Keratinocyte (primary cell): ENCODE results near the gene PDIA2. TPM values are rescaled to one million over a fixed set of nuclear protein-coding genes. Genes with fewer than 3 reads are reported as not detected.
"Not testable (repeated sequence)": the region's sequence is repeated elsewhere in the genome, so short reads cannot be mapped to it uniquely, and the experiment has no call there.

ENCODE experiments used
- DNase-seq: peaks from one replicate; pipeline ENCODE4 v3.0.0-alpha.2; 2011; ENCODE audit warnings: low read depth, missing footprints, low spot score
- FAIRE-seq: peaks from 2 replicates; lab custom pipeline; 2011; peaks lifted over from hg19 to GRCh38; lab: Jason Lieb, UNC
- H2AFZ ChIP-seq: 2 replicates; pipeline ENCODE4 v1.6.0; 2012; ENCODE audit warnings: low read length, control low read depth, inconsistent platforms; ENCODE audit not compliant: control insufficient read depth
- H3K27ac ChIP-seq: 2 replicates; pipeline ENCODE4 v1.5.1; 2011; ENCODE audit warnings: low read length; ENCODE audit not compliant: control insufficient read depth, insufficient read depth
- H3K27me3 ChIP-seq: 3 replicates; pipeline ENCODE4 v1.6.0; 2011; ENCODE audit warnings: low read length; ENCODE audit not compliant: control insufficient read depth, insufficient read depth; ENCODE audit errors: extremely low read depth
- H3K36me3 ChIP-seq, 2 experiments: 2 replicates in 1 of 2; 3 replicates in 1 of 2; pipeline ENCODE4 v1.5.1; 2011; ENCODE audit warnings: low read length in 2 of 2, mild to moderate bottlenecking in 1 of 2; ENCODE audit not compliant: control insufficient read depth in 2 of 2, insufficient read depth in 2 of 2; ENCODE audit errors: extremely low read depth in 1 of 2
- H3K4me1 ChIP-seq: 3 replicates; pipeline ENCODE4 v1.5.1; 2011; ENCODE audit warnings: low read length; ENCODE audit not compliant: control insufficient read depth, insufficient read depth; ENCODE audit errors: extremely low read depth
- H3K4me2 ChIP-seq: 3 replicates; pipeline ENCODE4 v1.6.0; 2011; ENCODE audit warnings: low read depth, low read length; ENCODE audit not compliant: control insufficient read depth, insufficient read depth; ENCODE audit errors: extremely low read depth
- H3K4me3 ChIP-seq, 3 experiments: fragments of 200-600 bp in 1 of 3; sonication (generic) in 1 of 3; 2 replicates in 2 of 3; 3 replicates in 1 of 3; pipeline ENCODE4 v1.5.1; 2011 to 2016; ENCODE audit warnings: low read length in 3 of 3, mild to moderate bottlenecking in 3 of 3, control low read depth in 2 of 3, inconsistent platforms in 1 of 3, low read depth in 1 of 3, mixed read lengths in 1 of 3, mixed run types in 1 of 3, moderate library complexity in 1 of 3; ENCODE audit not compliant: control insufficient read depth in 2 of 3, insufficient read depth in 2 of 3; ENCODE audit errors: extremely low read depth in 1 of 3
- H3K79me2 ChIP-seq: 2 replicates; pipeline ENCODE4 v1.6.0; 2012; ENCODE audit warnings: low read length; ENCODE audit not compliant: control insufficient read depth, insufficient read depth
- H3K9ac ChIP-seq: 3 replicates; pipeline ENCODE4 v1.6.0; 2011; ENCODE audit warnings: low read length; ENCODE audit not compliant: control insufficient read depth, insufficient read depth; ENCODE audit errors: extremely low read depth
- H3K9me1 ChIP-seq: 3 replicates; pipeline ENCODE4 v1.6.0; 2011; ENCODE audit warnings: low read length; ENCODE audit not compliant: control insufficient read depth, insufficient read depth; ENCODE audit errors: extremely low read depth
- H3K9me3 ChIP-seq: 2 replicates; pipeline ENCODE4 v1.5.1; 2012; ENCODE audit warnings: low read depth, low read length; ENCODE audit not compliant: control insufficient read depth
- H4K20me1 ChIP-seq: 3 replicates; pipeline ENCODE4 v1.6.0; 2011; ENCODE audit warnings: low read length; ENCODE audit not compliant: control insufficient read depth, insufficient read depth; ENCODE audit errors: extremely low read depth
- EZH2 ChIP-seq: IDR thresholded peaks from one replicate; pipeline ENCODE4 v1.6.1; 2012; ENCODE audit warnings: inconsistent platforms, mild to moderate bottlenecking, low read length, moderate library complexity
- dilution Hi-C: fragments of 300-500 bp; cut with MboI; formaldehyde crosslinking; loops from one replicate; pipeline ENCODE4 v1.7.0; 2020; ENCODE audit warnings: low sequenced_read_pairs; ENCODE audit not compliant: extremely low pct_ligation_motif_present
- polyA plus RNA-seq, 5 experiments: library from polyadenylated mRNA; depleted of rRNA in 3 of 5; stranded (reverse) in 3 of 5; stranded (forward) in 1 of 5; unstranded in 1 of 5; fragments of >200 nt; gene quantifications; 1 replicate in 1 of 5; 2 replicates in 3 of 5; 3 replicates in 1 of 5; pipeline versions ENCODE4 v1.2.1 to v1.2.3, GENCODE V29; 2011 to 2012; ENCODE audit warnings: missing spikeins in 2 of 5, low read depth in 1 of 5, low replicate concordance in 1 of 5
- TF ChIP-seq, protein P1 (sequence below), 3 experiments: IDR thresholded peaks in 1 of 3; conservative IDR thresholded peaks in 1 of 3; optimal IDR thresholded peaks in 1 of 3; 2 replicates in 2 of 3; 3 replicates in 1 of 3; pipeline versions ENCODE3 to v1.5.1; 2011; ENCODE audit warnings: low read length in 3 of 3, mild to moderate bottlenecking in 3 of 3, moderate library complexity in 2 of 3, control low read depth in 1 of 3, inconsistent platforms in 1 of 3; ENCODE audit not compliant: insufficient read depth in 2 of 3; ENCODE audit errors: extremely low read depth in 1 of 3

The PDIA2 gene
- polyA plus RNA-seq, 1 donor (not counting 4 experiments of a cell fraction or from before 2014, with no cell fraction given) = 0.42 TPM

DNA sequence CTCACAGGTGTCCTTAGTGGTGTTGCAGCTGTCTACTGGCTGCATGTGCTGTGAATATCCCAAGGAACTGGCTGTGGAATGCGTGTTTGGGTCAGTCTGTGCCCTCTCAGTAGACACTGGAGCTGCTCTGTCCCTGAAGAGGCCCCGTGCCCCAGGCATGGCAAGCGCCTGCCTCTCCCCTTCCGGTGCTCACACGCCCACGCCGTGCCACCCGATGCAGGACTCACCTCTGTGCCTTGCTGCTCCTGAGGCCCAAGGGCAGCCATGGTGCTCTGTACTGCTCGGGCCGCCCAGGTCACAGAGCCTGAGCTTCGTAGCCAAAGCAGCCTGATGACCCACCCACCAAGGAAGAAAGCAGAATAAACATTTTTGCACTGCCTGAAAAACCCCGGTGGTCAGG lies 17.3 kb upstream of the PDIA2 start:
- H3K27me3 ChIP-seq = peaks cover 15% of the 10 kb centered on the region
- no peak overlapping the region for H3K27ac ChIP-seq
- H3K4me2 ChIP-seq = no peak overlapping the region
- H3K9me3 ChIP-seq = no peaks in the 10 kb centered on the region
- no peaks in the 10 kb centered on the region for H3K9me1 ChIP-seq
- DNase-seq (no peak), FAIRE-seq (no peak)
- H3K36me3 ChIP-seq = peaks cover 0 to 13% of the 10 kb centered on the region in 2 experiments
- H3K4me1 ChIP-seq = peaks cover 15% of the 10 kb centered on the region
- H2AFZ ChIP-seq = no peak overlapping the region
- no peak overlapping the region for H3K9ac ChIP-seq
- dilution Hi-C loops = no loop called here
- no peak for TF ChIP-seq EZH2
- TF ChIP-seq, protein P1, sequence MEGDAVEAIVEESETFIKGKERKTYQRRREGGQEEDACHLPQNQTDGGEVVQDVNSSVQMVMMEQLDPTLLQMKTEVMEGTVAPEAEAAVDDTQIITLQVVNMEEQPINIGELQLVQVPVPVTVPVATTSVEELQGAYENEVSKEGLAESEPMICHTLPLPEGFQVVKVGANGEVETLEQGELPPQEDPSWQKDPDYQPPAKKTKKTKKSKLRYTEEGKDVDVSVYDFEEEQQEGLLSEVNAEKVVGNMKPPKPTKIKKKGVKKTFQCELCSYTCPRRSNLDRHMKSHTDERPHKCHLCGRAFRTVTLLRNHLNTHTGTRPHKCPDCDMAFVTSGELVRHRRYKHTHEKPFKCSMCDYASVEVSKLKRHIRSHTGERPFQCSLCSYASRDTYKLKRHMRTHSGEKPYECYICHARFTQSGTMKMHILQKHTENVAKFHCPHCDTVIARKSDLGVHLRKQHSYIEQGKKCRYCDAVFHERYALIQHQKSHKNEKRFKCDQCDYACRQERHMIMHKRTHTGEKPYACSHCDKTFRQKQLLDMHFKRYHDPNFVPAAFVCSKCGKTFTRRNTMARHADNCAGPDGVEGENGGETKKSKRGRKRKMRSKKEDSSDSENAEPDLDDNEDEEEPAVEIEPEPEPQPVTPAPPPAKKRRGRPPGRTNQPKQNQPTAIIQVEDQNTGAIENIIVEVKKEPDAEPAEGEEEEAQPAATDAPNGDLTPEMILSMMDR (optimal IDR thresholded peaks at IDR 0.05 in 1 of 3, IDR thresholded peaks at IDR 0.05 in 1 of 3, conservative IDR thresholded peaks at IDR 0.05 in 1 of 3; ENCODE audit: extremely low read depth in 1 of 3, insufficient read depth in 2 of 3, low read length in 3 of 3) = no peak
- H3K79me2 ChIP-seq = no peaks in the 10 kb centered on the region
- H3K4me3 ChIP-seq = no peak overlapping the region
- H4K20me1 ChIP-seq = no peaks in the 10 kb centered on the region

GRCh38 chr16:266258-267164 lies 16.5 kb upstream of the PDIA2 start:
- no peak overlapping the region for H3K4me3 ChIP-seq
- H4K20me1 ChIP-seq = no peaks in the 10 kb centered on the region
- H3K9me3 ChIP-seq = no peaks in the 10 kb centered on the region
- H3K36me3 ChIP-seq = peaks cover 0 to 8% of the 10 kb centered on the region in 2 experiments
- DNase-seq (no peak), FAIRE-seq (no peak)
- dilution Hi-C loops = no loop called here
- TF ChIP-seq EZH2 = no peak
- TF ChIP-seq, protein P1 (optimal IDR thresholded peaks at IDR 0.05 in 1 of 3, IDR thresholded peaks at IDR 0.05 in 1 of 3, conservative IDR thresholded peaks at IDR 0.05 in 1 of 3; ENCODE audit: extremely low read depth in 1 of 3, insufficient read depth in 2 of 3, low read length in 3 of 3) = no peak
- no peaks in the 10 kb centered on the region for H3K79me2 ChIP-seq
- no peaks in the 10 kb centered on the region for H3K9me1 ChIP-seq
- no peak overlapping the region for H3K27ac ChIP-seq
- H3K9ac ChIP-seq = no peak overlapping the region
- H3K27me3 ChIP-seq = peaks cover 15% of the 10 kb centered on the region
- peaks cover 15% of the 10 kb centered on the region for H3K4me1 ChIP-seq
- H2AFZ ChIP-seq = no peak overlapping the region
- H3K4me2 ChIP-seq = no peak overlapping the region

- H2AFZ ChIP-seq, H3K4me3 ChIP-seq, H3K9me1 ChIP-seq, H3K9ac ChIP-seq, dilution Hi-C loops, DNase-seq, H3K36me3 ChIP-seq, H3K79me2 ChIP-seq, H4K20me1 ChIP-seq, H3K27ac ChIP-seq, H3K4me2 ChIP-seq, H3K9me3 ChIP-seq: not testable (repeated sequence)
- Histone ChIP-seq H3K27me3 (peaks cover 15% of the 10 kb centered on the region), H3K4me1 (peaks cover 15% of the 10 kb centered on the region)
- peak; percentile 86 for FAIRE-seq
Observed at GRCh38 chr16:267562-267961, 15.4 kb upstream of the PDIA2 start.
